GM10248 (cell line): ENCODE results near the gene TTC7B.

Experiments used
- CTCF ChIA-PET: fragments of 300-600 bp; sonication (Branson Sonifier 250); formaldehyde crosslinking; extraction: SDS; loops from one replicate; lab custom pipeline; 2021; ENCODE audit warnings: antibody characterized with exemption; lab: Yijun Ruan, JAX
- POLR2A ChIA-PET: fragments of 350-650 bp; sonication (Branson Sonifier 250); formaldehyde crosslinking; extraction: SDS; loops from one replicate; lab custom pipeline; 2020; ENCODE audit warnings: antibody characterized with exemption; lab: Yijun Ruan, JAX
- DNase-seq: peaks from one replicate; pipeline ENCODE4 v3.0.0; 2012; ENCODE audit errors: extremely low spot score
- TF ChIP-seq, protein P1 (sequence below): IDR thresholded peaks from 2 replicates; pipeline ENCODE4 v1.5.1; 2012; ENCODE audit warnings: mild to moderate bottlenecking, low read depth; ENCODE audit errors: extremely low read depth, missing control alignments, control extremely low read depth

Gene TTC7B

DNA sequence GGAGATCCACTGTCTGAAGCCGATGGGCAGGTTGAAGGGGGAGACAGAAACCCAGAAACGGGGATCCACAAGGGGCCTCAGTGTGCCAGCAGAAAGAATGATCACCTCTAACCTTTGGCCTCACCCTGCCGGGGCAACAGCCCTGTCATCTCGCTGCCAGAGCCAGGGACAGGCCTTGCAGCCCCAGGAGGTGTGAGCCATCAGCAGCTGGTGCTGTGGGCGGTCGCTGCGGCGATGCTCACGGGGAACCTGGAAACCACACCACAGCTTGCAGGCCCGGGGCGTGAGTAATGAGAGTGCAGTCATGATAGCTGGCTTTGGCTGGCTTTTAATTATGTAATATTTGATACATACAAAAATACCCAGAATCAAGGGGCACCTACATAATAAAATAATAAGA is 4.7 kb upstream of the TTC7B start:
- ChIA-PET CTCF (interaction anchor here (1.1 kb wide), 1 partner anchor 23 kb away, joined by 3 read pairs; no protein-coding TSS in a partner anchor), POLR2A (no interaction called here)
- TF ChIP-seq, protein P1, sequence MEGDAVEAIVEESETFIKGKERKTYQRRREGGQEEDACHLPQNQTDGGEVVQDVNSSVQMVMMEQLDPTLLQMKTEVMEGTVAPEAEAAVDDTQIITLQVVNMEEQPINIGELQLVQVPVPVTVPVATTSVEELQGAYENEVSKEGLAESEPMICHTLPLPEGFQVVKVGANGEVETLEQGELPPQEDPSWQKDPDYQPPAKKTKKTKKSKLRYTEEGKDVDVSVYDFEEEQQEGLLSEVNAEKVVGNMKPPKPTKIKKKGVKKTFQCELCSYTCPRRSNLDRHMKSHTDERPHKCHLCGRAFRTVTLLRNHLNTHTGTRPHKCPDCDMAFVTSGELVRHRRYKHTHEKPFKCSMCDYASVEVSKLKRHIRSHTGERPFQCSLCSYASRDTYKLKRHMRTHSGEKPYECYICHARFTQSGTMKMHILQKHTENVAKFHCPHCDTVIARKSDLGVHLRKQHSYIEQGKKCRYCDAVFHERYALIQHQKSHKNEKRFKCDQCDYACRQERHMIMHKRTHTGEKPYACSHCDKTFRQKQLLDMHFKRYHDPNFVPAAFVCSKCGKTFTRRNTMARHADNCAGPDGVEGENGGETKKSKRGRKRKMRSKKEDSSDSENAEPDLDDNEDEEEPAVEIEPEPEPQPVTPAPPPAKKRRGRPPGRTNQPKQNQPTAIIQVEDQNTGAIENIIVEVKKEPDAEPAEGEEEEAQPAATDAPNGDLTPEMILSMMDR: no peak
- DNase-seq: peak; percentile 46

DNA sequence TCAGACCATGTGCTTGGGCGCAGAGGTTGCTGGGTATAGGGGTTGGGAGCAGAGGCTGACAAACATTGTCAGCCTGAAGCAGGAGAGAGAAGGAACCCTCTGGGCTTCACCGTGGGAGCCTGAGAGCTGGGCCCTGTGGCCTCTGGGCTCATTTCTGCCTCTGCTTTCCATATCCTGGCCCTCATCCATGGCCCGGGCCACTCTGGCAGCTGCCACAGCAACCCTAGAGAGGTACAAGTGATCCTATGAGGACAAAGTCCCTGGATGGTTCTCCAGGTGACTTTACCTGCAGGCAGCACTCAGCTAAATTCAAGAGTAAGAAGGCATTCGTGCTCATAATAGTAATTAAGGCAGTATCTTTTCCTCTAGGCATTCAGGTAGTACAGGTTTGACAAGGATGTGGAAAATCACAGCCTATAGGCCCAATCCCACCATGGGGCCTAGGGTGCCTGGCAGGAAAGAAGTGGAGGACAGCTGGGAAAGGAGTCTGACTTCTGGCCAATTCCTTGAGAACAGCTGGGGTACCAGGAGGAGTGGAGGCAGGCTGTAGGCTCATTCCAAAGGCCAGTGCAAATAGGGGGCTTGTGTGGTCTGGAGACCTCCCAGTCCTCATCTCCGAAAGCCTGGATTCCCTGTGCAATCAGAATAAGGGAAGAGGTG is 3.6 kb upstream of the TTC7B start:
- ChIA-PET POLR2A (interaction anchor here (0.6 kb wide), 1 partner anchor 9 kb away, joined by 5 read pairs; no protein-coding TSS in a partner anchor), CTCF (interaction anchor here (2.1 kb wide), 1 partner anchor 61 kb away, joined by 6 read pairs; no protein-coding TSS in a partner anchor)
- no peak for DNase-seq
- TF ChIP-seq, protein P1: no peak

DNA sequence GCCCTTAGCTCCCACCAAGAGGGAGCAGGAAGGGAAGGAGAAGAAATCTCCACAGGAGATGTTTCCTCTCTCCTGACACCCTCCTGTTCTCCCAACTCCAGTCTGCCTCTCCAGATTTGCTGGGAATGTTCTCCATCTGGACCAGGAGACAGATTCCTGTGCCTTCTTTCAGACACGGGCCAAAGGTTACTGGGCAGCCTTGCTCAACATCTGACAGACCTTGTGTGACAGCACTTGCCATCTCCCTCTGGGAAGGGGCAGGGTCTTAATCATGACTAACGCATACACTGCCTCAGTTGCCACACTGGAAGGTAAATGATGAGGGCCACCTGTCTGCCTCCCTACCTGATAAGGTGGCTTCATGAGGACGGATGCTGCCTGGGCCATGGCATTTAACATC is 2.5 kb upstream of the TTC7B start:
- ChIA-PET POLR2A (no interaction called here), CTCF (interaction anchor here (1.4 to 2.1 kb wide), 2 partner anchors 9 to 60 kb away, joined by 3 to 6 read pairs; no protein-coding TSS in a partner anchor)
- TF ChIP-seq, protein P1: no peak
- no peak for DNase-seq

DNA sequence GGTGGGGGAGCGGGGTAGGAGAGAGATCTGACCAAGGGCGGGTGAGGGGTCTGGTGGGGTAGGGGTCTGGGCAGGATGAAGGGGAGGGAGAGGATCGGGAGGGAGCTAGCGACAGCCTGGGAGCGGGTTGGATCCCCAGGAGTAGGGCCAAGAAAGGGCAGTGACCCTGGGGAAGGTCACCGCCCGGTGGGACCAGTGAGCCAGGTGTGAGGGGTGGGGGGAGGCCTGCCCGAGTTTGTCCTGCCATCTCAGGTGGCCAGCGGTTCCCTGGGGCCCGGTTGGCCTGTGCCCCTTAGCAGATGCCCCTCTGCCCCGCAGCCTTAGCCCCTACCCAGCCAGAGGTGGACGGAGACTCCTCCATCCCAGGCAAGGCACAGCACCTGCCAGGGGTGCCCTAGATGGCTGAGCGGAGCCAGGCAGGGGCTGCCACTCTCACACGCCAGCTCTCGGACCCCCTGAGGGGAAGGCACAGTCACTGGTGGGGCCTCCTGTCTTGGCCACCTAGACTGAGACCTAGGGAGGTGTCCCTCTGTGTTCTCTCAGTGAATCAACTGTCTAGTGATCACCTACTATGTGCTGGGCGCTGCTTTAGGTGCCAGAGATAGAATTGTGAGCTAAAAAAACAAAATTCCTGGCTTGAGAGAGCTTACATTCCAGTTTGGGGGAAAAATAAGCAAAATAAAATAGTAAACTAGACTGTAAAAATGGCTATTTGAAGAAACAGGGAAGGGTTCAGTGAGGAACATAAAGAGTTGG is 629 bp upstream of the TTC7B start:
- no peak for DNase-seq
- POLR2A ChIA-PET: no interaction called here
- CTCF ChIA-PET: interaction anchor here (1.0 to 1.2 kb wide), 6 partner anchors 9 to 417 kb away, joined by 3 to 4 read pairs (median 4); no protein-coding TSS in a partner anchor
- TF ChIP-seq, protein P1: no peak

DNA sequence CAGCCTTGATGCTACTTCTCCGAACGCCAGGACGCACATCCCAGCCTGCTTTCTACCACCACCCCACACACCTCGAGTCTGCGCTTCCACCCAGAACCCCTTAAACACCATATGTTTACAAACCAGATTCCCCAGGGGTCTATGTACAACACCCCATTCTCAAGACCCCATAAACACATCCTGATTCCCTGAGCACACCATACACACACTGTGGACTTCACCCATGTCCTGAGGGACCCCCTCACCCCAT is 733 bp downstream of the TTC7B start:
- DNase-seq: no peak
- ChIA-PET CTCF (interaction anchor here (0.8 to 1.5 kb wide), 4 partner anchors 47 to 697 kb away, joined by 3 to 4 read pairs (median 3); no protein-coding TSS in a partner anchor), POLR2A (no interaction called here)
- TF ChIP-seq, protein P1: no peak

DNA sequence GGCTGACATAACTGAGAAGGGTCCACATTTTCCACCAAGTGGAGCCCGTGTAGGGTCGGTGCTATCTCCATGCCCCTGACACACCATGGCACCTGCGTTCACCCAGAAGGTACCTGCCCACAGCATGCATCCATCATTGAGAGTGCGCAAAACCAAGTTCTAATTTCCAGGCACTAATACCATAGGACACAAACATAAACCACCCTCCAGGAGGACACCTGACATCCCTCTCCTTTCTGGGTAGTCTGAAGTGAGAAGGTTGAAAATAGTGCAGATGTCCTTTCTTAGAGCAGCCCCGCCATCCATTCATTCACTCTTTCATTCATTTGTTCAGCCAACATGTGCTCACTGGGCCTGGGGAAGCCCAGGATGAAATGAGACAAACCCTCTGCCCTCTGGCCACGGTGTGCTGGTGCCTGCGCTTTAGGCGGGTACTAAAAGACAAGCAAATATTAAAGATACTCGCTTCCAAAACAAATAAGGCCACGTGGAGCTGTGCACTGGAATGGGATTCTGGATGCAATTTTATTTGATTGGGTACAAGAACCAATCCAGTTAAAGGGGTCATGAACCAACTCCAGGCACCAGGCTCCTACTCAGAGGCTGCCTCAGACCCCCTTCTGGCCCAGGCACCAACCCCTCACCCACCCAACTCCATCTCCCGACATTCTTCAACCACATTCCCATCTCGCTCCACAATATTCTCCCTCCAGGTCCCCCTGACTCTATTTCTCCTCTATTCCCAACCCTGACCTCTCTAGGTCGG is 1.2 kb downstream of the TTC7B start:
- ChIA-PET POLR2A (no interaction called here), CTCF (interaction anchor here (0.8 to 1.5 kb wide), 3 partner anchors 20 to 696 kb away, joined by 3 to 4 read pairs (median 3); no protein-coding TSS in a partner anchor)
- no peak for DNase-seq
- TF ChIP-seq, protein P1: no peak
